ENCODE results near the gene DCTN2.
"Not testable (repeated sequence)": the region's sequence is repeated elsewhere in the genome, so short reads cannot be mapped to it uniquely, and the experiment has no call there.

The DCTN2 gene

DNA sequence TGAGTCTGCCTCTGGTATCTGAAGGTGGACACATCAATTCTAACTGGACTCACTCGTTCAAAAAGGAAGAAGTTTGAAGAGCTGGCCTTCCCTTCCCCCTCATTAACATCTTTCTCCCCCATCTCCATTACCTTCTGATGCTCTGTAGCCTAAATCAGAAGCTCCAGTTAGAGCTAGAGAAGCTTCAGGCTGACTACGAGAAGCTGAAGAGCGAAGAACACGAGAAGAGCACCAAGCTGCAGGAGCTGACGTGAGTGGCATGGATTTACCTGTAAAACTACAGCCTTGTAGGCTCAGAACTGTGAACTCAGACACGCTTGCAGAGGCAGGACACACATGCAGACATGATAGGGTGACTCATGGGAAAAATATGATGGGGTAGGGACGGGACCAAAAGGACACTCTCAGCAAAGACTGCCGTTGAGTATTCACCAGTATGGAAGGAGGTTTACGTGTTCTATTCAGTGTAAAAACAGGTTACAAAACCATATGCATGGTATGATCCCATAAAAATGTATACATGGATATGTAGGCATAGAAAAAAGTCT is 29.7 kb upstream of the DCTN2 start:
- no peak for FAIRE-seq

GRCh38 chr12:57575771-57576612 is 29.0 kb upstream of the DCTN2 start:
- no peak for FAIRE-seq

DNA sequence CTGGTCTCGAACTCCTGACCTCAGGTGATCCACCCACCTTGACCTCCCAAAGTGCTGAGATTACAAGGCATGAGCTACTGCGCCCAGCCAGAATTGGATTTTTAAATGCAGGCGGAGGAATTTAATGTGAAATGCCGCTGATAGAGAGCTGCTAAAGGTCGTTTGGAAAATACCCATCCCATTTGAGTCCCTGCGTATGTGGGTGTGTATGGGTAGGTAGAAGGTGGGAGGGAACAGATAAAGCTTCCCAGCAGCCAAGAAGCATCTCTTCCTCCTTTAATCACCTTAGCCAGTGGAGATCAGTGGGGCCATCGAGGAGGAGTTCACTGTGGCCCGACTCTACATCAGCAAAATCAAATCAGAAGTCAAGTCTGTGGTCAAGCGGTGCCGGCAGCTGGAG is 27.8 kb upstream of the DCTN2 start:
- no peak for FAIRE-seq

- no peak for FAIRE-seq
These were observed 25.2 kb upstream of the DCTN2 start for GRCh38 chr12:57571926-57572762.

DNA sequence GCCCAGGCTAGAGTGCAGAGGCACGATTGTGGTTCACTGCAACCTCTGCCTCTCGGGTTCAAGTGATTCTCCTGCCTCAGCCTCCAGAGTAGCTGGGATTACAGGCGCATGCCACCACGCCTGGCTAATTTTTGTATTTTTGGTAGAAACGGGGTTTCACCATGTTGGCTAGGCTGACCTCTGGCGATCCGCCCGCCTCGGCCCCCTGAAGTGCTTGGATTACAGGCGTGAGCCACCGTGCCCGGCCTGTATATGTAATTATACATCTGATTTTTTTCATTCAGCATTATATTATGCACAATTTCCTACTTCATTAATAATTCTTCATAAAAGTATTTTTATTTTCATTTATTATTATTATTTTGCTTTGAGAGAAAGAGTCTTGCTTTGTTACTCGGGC is 23.4 kb upstream of the DCTN2 start:
- not testable (repeated sequence) for FAIRE-seq

GRCh38 chr12:57569858-57570257 is 22.9 kb upstream of the DCTN2 start:
- no peak for FAIRE-seq

DNA sequence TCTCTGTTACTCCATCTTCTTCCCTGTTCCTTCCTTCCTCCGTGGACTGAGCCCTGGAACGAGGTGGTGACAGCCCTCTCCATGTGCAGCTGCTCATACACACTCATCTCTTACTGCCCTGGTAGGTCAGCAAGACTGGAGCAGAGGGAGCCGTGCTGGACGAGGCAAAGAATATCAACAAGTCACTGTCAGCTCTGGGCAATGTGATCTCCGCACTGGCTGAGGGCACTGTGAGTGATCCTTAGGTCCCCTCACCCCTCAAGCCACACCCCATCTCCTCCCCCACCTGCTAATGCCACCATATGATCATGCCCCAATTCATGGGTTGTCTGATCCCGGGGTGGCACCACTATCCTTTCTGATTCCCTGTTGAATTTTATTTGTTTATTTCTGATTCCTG is 21.8 kb upstream of the DCTN2 start:
- FAIRE-seq: no peak

DNA sequence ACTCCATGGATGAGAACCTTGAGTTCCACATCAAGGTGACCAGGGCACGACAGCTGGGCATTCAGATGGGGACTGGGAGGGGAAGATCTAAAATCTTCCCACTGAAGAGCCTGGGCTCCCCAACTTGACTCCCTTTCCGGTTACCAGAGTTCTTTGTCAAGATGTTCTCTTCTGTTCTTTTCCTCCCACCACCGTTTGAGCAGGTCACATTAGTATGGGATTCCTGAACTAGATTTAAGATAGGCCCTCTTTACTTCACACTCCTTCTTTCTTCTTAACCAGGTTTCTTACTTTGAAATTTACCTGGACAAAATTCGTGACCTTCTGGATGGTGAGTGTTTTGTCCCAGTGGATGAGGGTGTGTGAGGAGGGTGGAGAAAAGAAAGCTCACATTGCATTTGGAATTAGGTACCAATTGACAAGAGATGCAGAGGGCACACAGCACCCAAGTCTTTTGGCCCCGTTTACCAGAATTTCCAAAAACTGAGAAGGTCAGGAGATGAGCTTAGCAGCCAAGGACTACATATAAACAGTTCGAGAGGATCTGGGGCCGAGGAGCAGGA is 17.3 kb upstream of the DCTN2 start:
- no peak for FAIRE-seq

DNA sequence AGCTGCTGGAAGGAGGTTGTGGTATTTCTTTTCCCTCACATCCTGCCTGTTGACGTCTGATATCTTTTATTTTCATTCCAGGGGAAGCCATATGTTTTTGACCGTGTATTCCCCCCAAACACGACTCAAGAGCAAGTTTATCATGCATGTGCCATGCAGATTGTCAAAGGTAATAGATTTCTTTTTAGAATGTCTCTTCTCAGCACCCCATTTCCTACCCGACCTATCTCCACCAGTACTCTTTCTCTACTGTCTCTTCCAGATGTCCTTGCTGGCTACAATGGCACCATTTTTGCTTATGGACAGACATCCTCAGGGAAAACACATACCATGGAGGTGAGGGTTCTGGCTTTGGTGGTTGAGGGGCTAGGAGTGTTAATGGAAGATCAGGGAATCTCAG is 16.4 kb upstream of the DCTN2 start:
- FAIRE-seq: no peak

DNA sequence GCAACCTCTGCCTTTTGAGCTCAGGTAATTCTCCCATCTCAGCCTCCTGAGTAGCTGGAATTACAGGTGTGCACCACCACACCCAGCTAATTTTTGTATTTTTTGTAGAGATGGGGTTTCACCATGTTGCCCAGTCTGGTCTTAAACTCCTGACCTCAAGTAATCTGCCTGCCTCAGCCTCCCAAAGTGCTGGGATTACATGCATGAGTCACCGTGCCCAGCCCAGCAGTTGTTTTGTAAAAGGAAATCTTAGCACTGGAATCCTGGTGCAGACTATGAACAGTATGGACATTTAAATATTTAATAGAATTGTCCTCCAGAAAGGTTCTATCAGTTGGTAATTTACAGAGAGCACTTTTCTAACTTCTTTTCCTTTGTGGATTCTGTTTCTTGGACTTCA is 14.1 kb upstream of the DCTN2 start:
- FAIRE-seq: not testable (repeated sequence)

- no peak for FAIRE-seq
These were observed 13.5 kb upstream of the DCTN2 start for GRCh38 chr12:57560516-57560915.

DNA sequence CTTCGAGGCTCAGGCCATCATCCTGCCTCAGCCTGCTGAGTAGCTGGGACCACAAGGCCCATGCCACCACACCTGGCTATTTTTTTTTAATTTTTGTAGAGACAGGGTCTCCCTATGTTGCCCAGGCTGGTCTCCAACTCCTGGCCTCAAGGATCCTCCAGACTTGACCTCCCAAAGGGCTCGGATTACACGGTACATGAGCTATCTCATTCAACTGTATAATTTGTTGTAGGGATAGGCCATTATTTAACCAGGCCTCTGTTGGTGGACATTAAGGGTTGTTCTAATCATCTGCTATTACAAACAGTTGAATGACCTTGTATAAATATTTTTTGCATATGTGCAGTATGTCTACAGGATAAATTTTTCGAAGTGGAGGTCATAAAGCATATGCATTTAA is 11.9 kb upstream of the DCTN2 start:
- FAIRE-seq: no peak

GRCh38 chr12:57554897-57555296 is 7.9 kb upstream of the DCTN2 start:
- no peak for FAIRE-seq

GRCh38 chr12:57554453-57554852 is 7.5 kb upstream of the DCTN2 start:
- no peak for FAIRE-seq

DNA sequence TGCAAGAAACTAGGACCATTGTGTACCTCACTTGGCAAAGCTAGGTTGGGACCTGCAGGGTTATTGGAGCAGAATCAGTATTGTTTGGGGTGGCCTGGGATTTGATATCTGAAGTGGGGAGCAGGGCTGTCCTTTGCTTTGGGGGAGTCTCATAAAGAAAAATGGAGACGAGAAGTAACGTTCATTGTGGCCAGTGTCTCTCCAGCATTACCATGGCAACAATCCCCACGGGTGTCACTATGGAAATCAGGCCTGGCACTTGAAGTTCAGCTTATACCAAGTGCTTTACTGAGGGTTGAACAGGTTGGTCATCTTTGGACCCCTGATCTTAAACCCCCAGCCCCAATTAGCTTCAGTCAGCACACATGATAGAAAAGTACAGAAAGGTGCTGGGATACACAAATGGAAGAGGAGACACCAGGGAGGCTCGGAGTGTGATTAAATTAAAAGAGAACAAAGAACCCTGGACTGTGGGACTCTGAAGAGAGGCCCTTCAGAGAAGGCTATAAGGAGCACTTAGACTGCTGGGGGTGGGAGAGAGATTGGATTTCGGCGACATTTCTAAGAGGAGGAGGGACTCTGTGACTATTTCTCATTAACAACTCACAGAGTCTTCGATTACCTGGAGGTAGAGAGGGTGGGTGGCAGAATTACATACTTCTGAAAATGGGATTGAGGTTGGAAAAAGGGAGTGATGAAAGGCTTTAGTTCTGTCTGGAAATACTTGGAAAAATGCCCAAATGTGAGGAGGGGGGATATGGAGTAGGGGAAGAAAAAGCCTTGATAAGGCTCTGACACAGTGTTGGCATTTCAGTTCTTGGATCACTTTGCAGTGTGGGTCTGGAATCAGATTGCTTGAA is 6.6 kb upstream of the DCTN2 start:
- FAIRE-seq: no peak

DNA sequence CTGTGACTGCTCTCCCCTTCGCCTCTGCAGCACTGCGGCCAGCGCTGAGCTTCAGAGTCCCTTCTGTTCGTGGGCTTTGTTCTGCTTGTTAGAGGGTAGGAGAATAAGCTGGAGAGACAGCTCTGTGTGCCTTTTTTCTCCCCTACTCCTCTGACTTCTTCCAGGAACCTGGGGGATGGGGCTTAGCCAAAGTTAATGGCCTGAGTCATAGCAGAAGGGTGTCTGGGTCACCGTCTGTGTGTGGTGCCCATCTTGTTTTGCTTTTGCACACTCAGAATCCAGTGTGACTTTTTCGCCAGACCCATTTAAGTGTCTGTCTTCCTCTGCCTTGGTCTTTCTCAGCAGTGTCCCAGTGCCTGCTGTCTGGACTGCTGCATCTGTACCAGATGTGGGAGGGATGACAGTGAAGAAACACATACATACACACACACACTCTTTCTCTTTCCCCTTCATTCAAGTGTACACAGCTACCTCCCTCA is 5.9 kb upstream of the DCTN2 start:
- no peak for FAIRE-seq

GRCh38 chr12:57552306-57552651 is 5.3 kb upstream of the DCTN2 start:
- no peak for FAIRE-seq

DNA sequence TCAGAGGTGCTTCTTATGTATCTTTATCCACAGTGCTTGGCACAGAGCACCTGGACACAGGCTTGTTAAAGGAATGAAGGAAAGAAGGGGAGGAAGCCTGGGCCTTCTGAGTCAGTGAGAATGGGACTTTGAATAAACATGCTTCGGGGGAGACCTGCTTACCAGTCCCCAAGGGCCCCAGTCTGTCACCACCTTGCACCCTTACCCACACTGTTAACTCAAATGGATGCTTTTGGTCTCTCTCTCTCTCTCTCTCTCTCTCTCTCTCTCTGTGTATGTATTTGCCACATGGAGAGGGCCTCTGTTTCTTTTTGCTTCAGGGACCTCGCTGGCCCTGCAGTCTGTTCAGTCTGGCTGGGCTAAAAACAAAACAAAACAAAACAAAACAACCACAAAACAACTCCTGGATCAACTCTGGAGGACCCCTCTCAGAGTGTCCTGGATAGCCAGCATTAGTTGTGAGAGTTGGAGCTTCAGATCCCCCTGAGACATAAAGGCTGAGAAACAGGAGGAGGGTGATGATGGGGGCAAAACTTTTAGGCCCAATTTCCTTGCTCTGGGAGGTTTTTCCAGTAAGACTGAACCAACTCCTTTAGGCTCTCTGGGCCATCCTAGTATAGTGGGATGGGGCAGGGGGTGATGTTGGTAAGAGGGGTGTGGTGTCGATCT is 4.8 kb upstream of the DCTN2 start:
- no peak for FAIRE-seq

DNA sequence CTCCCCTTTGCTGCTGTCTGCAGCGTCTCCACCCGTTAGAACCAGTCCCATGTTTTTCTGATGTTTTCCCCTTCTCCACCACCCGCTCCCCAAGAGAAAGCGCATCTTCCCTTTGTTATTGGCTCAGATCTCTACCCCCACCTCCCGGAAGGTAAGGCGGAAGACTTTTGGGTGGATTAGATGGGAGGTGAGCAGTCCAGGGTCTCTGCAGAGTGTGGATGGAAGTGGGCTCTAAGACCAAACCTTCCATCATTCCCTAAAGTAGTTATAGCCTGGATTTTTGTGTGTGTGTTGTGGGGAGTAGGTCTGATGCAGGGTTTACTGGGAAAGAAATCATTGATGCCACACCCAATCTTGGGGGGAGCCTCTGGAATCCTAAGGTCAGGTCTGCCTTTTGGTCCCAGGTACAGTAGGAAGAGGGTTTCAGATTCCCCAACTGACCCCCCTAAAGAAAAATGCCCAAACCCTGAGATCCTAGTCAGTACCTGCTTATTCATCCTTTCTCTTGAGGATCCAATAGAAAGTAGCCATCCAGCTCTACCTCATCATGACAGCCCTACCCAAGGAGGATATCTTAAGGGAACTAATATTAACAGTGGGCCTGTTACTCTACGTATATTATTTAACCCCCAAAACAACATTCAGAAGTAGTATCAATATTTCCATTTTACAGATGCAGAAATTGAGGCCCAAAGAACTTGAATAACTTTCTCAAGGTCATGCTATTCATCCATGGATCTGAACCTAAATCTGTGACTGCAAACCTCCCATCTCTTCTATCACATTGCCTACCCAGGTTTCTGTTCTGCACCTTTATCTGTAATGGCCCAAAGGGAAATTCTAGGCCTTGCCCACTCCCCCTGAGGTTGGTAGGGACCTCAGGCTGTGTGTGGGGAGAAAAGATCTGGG is 3.9 kb upstream of the DCTN2 start:
- no peak for FAIRE-seq

DNA sequence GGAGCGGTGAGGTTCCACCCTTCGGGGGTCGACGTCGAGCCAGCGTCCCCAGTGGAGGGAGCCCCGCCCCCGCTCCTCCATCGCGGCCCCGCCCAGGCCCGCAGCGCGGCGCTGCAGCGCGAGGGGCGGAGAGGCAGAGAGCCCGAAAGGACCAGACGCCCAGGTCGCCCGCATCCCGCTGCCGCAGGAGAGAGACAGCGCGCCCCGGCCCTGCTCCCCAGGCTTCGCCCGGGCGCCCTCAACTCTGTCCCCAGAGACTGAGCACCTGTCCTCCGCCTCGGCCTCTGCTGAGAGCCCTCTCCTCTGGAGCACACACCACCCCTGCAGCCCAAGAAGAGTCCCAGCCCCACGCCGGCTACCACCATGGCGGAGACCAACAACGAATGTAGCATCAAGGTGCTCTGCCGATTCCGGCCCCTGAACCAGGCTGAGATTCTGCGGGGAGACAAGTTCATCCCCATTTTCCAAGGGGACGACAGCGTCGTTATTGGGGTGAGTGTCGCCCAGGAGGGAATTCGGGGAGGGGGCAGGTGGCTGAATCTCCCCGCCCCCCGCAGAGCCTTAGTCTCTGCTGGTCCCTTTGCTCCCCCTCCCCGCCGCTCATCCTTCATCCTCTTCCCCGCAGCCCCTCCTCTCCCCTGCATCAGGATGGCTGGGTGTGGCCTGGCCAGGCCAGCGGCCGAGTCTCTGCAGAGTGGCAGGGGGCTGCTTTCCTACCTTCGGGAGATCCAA is 3.1 kb upstream of the DCTN2 start, which contains the start of gene KIF5A:
Gene KIF5A, plus strand, starts transcription at position 136 of the 732 bp plus-strand sequence. Its CDS starts 228 bp downstream, at position 364.
- FAIRE-seq: no peak
